GM18508 (cell line): ENCODE results near the gene TBC1D10A.

ENCODE experiments used
- ATAC-seq: cut with Tn5 transposase; IDR thresholded peaks from one replicate; pipeline ENCODE4 v1.9.1; 2021; ENCODE audit warnings: moderate number of reproducible peaks; ENCODE audit not compliant: insufficient read depth, unreplicated experiment

TBC1D10A gene

GRCh38 chr22:30305519-30305905 lies 21.2 kb downstream of the TBC1D10A start:
- no peak for ATAC-seq

DNA sequence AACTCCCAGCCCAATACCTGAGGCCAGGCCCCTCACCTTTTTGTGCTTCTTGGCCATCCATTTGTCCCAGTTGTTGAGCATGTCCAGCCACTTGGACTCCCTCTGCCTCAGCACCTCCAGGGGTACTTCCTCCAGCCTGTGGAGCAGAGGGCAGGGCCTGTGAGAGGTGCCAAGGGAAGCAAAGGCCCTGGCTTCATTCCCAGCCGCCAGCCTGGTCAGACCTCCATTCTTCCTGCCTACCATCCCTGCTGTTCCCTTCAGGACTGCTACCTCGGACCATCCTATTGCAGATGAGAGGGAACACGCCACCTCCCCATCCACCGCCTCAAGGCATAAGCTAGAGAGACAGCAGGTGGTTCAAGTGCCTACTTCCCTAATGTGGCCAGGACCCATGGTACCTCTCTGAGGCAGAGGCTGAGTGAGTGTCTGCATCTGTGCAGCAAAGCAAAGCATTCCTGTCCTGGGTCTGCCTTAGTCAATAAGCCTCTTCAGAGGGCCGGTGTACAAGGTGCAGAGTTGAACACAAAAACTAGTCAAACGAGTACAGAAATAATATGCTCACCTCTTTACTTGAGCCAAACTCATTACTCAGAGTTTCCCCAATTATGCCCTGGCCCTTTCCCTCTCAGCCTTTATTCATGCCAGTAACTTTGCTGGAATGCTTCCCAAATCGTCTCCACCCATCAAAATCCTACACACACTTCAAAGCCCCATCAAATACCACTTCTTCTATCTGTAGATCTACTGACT lies 22.1 kb downstream of the TBC1D10A start:
- no peak for ATAC-seq

DNA sequence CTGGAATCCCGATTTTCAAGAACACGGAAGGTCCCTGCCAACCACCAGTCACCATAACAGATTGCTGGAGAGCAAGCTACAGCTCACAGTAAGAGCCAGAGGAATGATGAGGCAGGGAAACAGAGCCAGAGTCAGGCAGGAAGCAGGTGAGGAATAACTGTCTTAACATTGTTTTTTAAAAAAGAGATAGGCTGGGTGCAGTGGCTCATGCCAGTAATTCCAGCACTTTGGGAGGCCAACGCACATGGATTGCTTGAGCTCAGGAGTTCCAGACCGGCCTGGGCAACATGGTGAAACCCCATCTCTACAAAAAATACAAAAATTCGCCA lies 24.0 kb downstream of the TBC1D10A start:
- ATAC-seq: no peak

DNA sequence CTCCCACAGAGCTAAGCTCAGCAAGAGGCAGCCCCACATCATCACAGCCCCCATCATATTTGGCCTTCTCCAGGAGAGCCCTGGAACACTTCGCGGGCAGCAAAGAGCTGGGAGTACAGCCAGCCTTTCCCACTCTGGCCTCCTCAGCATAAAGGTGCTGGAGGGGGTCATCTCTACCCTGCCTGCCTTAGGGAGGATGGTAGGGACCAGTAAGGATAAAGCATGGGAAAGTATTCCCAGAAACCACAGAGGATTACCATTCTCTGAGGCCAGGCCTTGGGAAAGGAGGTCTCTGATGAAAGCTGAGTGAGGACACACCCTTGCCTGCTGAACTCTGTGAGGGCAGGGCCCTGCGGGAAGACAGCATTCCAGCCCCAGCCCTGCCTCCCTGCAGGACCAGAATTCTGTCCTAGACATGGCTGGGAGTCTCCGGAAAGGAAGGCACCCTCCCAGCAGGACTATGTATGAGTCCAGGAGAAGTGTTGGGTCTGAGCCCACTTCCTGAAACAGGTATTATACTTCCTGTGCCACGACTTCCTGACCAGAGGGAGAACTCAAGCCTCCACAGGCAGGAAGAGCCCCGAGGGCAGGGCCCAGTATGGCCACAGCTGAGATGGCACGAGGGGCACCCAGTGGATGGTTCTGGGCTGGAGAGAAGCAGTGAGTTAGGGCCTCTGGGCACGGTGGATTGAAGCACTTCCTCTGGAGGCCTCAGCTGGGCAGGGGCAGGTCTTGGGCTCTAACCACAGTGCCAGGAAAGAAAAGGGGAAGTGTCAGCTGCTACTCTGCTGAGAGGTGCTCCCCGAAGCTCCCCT lies 24.5 kb downstream of the TBC1D10A start:
- ATAC-seq: no peak

GRCh38 chr22:30299322-30299721 lies 27.4 kb downstream of the TBC1D10A start:
- ATAC-seq: no peak

DNA sequence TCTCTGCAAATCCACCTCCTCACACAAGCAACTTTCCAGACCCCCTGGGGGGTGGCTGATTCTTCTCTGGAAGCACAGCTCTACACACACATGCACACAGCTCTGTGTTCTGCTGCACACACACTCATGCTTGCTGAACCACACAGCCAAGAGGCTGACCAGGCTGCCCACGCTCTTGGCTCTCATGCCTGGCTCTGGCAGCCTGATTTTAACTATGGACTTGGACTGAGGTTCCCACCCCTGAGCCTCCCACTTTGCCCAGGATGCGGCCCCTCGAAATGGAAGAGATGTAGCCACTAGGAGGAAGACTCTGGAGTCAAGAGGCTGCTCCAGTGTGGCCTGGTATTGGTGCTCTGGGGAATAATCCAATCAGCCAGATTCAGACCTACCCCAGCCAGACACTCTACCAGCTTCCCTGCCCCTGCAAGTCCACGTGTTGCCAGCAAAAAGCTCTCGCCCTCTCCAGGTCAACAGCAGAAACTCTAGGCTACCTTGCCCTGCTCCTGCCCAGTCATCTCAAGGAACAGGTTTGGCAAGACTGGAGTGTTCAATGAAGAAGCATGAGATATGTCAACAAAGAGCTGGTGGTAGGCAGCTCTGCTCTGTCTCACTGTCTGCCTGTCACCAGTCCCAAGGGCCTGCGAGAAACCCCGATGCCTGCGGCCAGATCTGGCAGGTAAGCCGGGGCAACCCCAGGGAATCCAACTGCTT lies 28.6 kb downstream of the TBC1D10A start:
- ATAC-seq: no peak

GRCh38 chr22:30297276-30297990 lies 29.3 kb downstream of the TBC1D10A start:
- ATAC-seq: no peak

DNA sequence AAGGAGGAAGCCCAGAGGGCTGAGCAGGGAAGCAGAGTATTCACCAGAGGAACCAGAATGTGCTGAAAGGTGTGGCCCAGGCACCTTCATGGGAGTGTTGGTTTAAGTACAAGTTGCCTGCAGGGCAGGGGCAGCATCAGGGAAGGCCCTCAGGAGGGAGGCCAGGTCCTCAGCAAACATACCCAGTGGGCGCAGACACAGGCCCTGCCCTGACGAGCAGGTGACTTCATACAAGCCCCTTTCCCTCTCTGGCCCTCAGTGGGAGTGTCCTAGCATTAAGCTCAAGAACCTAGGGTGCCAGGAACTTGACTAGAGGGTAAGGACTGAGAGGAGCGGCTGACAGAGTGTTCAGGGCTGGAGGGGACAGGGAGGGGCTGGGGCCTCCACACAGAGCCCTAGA lies 29.9 kb downstream of the TBC1D10A start:
- ATAC-seq: no peak

- ATAC-seq: no peak
These were observed 30.4 kb downstream of the TBC1D10A start for GRCh38 chr22:30296324-30296723.

DNA sequence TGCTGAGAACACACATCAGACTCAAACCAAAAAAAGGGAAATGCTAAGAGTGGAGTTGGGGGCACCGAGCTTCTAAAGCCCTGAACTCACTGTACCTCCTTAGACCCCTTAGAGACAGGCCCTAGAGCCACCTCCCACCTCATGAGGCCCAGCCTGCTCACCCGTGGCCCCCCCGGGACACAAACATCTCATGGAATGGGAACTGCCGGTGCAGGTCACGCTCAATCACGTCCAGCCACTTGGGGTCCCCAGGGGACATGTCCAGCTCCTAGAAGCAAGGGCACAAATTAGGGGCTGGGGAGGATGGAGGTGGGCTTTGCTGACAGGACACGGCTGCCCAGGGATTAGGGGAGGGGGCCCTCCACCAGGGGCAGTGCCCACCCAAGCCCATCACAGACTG lies 31.2 kb downstream of the TBC1D10A start:
- no peak for ATAC-seq

DNA sequence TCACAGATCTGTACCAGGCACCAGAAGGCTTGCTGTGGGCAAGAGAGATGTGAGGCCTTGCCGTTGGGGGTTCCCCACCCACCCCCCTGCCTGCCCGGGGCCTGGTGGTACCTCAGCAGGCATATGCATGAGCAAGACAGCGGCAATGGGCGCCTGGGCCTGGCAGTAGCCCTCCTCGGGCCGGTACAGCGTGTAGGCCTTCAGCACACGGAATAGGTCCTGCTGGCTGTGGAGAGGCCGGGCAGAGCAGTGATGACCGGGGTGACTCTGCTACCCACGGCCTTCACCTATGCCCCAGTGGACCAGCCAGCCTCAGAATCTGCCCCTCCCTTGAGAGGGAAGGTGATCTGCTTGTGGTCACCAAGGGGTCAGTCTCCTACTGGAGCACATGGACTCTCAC lies 31.9 kb downstream of the TBC1D10A start:
- ATAC-seq: no peak

- no peak for ATAC-seq
These were observed 32.7 kb downstream of the TBC1D10A start for GRCh38 chr22:30294066-30294465.

GRCh38 chr22:30293026-30293425 lies 33.7 kb downstream of the TBC1D10A start:
- ATAC-seq: no peak

DNA sequence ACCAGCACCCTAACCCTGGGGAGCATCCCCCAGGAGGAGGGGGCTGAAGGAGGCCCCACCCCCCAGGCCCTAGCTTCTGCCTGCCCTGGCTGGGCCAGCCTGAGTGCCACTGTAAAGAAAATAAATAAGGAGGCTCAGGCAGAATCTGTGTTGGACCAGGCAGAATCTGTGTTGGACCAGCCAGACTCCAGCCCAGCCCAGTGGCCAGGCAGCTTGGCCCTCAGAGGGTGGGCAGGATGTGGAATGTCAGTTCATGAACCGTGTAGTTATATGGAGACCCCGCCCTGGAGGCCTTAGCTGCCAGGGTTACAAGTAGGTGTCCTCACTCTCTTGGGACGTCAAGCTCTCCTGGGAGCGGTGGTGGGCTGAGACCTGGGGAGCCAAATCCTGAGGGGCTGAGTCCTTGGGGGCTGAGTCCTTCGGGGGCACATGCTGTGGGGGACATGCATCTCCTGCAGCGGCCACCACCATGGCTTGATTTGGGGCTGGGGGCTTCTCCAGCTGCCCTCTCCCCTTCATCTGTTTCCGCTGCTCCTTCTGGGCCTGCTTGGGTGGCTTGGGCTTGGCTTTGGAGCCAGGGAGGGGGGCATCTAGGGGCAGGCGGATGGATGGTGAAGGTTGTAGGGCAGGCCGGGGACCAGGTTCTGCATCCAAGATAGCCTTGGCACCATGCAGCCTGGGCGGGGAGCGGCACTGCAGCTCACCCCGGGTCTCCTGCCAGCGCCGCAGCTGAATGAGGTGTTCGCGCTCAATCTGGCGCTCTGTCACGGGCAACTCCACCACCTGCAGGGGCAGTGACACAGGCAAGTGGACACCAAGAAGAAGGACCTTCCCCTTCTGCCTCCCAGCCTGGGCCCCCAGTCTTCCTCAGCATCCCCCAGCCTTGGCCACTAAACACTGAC lies 34.4 kb downstream of the TBC1D10A start:
- no peak for ATAC-seq

DNA sequence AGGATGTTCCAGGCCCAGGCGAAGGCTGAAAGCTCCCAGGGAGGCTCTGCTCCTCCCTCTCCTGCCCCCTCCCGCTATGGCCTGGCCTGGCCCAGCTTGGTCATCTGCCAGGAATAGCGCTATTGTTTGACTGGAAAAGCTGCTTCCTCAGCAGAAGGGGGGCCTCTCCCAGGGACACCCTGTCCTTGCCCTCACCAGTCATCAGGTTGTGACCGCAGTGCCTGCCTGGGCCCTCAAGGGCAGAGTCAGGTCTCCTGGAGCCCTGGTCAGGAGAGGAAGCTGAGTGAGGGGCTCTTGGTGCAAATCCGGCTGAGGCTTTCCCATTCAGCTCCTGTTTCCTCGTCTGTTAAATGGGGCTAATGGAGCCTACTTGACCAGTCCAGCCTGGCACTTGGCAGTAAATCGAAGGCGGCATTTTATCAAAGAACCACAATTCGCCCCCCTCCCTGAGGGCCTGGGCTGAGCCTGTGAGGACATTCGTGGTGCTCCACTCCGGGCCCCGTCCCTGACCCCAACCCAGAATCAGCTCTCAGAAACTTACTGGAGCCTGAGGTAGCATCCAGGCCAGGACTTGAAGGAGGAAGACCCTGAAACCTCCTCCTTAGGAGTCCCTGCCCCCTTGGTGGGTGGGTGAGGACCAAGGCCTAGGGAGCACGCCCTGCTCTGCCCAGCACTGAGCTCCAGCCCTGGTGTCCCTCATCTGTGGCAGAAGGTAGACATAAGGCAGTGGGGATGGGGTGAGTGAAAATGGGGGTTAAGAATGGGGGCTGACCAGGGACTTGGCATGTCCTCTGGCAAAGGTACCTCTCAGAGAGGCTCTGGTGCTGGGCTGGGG lies 35.5 kb downstream of the TBC1D10A start:
- ATAC-seq: no peak

DNA sequence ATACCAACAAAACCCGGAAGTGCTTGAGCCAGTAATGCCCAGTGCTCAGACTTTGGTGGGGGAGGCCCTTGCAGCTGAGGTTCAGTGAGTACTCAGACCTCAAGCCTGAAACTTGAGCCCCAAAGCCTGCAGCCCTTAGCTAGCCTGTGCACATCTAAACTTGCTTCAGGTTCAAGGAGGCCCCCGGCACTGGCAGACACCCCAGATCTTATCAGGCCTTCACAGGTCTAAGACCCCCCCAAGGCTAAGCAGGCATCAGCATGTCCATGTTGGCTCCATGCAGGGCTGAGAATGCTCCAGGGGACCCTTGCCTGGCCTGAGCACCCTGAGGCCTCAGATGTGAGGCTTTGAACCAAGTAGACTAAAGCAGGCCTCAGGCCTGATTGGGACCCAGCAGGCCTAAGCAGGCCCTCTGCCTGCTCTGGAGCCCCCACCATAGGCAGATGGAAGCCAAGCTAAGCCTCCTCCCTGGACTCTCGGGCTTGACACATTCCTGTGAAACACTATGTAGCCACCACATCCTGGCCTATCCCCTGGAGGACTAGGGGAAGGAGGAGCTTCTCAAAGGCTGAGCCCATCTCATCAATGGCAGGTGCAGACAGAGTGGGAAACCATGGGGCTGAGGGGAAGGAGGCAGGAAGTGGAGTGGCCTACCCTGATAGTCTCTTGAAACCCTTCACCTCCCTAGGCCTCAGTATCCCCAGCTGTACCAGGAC lies 36.2 kb downstream of the TBC1D10A start:
- no peak for ATAC-seq

GRCh38 chr22:30289980-30290313 lies 36.8 kb downstream of the TBC1D10A start:
- no peak for ATAC-seq
